ENCODE results near the gene SLC27A4.
A peak's percentile ranks its signal among the peaks of the same experiment; 100 is the strongest.

SLC27A4 gene

GRCh38 chr9:128339761-128340690, at the start of gene SLC27A4:
SLC27A4 (plus strand) TSS chr9:128340527; CDS start chr9:128343133, 2,606 bp downstream.
- H3K27ac ChIP-seq: peak within 1 kb of the TSS; percentile 83
- TF ChIP-seq CTCF (conservative IDR thresholded peaks at IDR 0.05): no peak

GRCh38 chr9:128292009-128292408, 48.3 kb upstream of the SLC27A4 start:
- H3K27ac ChIP-seq: no peak overlapping the region
- no peak for TF ChIP-seq CTCF (conservative IDR thresholded peaks at IDR 0.05)

- no peak for TF ChIP-seq CTCF (conservative IDR thresholded peaks at IDR 0.05)
These were observed 47.2 kb upstream of the SLC27A4 start for GRCh38 chr9:128293091-128293490.

GRCh38 chr9:128294142-128294541, 46.2 kb upstream of the SLC27A4 start:
- H3K27ac ChIP-seq: peak overlapping the region; percentile 98
- TF ChIP-seq CTCF (conservative IDR thresholded peaks at IDR 0.05): no peak

More at GRCh38 chr9:128293091-128293490, 47.2 kb upstream of the SLC27A4 start:
- H3K27ac ChIP-seq: peak overlapping the region; percentile 98; the same call in 1 of the 2 replicates

- TF ChIP-seq CTCF (conservative IDR thresholded peaks at IDR 0.05): no peak
- peak overlapping the region; percentile 98 for H3K27ac ChIP-seq
These were observed 43.7 kb upstream of the SLC27A4 start for GRCh38 chr9:128296340-128297220.

GRCh38 chr9:128297221-128297773, 43.0 kb upstream of the SLC27A4 start:
- peak overlapping the region; percentile 98 for H3K27ac ChIP-seq
- TF ChIP-seq CTCF (conservative IDR thresholded peaks at IDR 0.05): no peak
